Measurements from ENCODE around the gene ZNF718. TPM values are rescaled to one million over a fixed set of nuclear protein-coding genes. Genes with fewer than 3 reads are reported as not detected.
"Not testable (repeated sequence)": the region's sequence is repeated elsewhere in the genome, so short reads cannot be mapped to it uniquely, and the experiment has no call there.

Gene ZNF718
- 18.3 TPM for polyA plus RNA-seq (ENCODE audit: insufficient read length)
- long read RNA-seq, donor 1, partial matches to known transcripts = 14 of 17 reads
- long read RNA-seq, donor 1, other reads (novel, unspliced or antisense) = 0 of 17 reads
- long read RNA-seq, donor 2, partial matches to known transcripts = 0 of 1 reads
- long read RNA-seq, donor 2, other reads (novel, unspliced or antisense) = 0 of 1 reads
- long read RNA-seq, donor 3, partial matches to known transcripts = 0 of 4 reads
- long read RNA-seq, donor 3, other reads (novel, unspliced or antisense) = 0 of 4 reads
- long read RNA-seq, donor 4 = 0 reads
- long read RNA-seq, donor 5, partial matches to known transcripts = 5 of 8 reads
- long read RNA-seq, donor 5, other reads (novel, unspliced or antisense) = 0 of 8 reads
- long read RNA-seq, donor 6 = 0 reads
- long read RNA-seq, donor 7, partial matches to known transcripts = 0 of 13 reads
- long read RNA-seq, donor 7, other reads (novel, unspliced or antisense) = 13 of 13 reads
- long read RNA-seq, donor 8, partial matches to known transcripts = 0 of 1 reads
- long read RNA-seq, donor 8, other reads (novel, unspliced or antisense) = 0 of 1 reads

- peak; percentile 98 for DNase-seq
Observed at GRCh38 chr4:124275-125081, at the start of gene ZNF718. Gene ZNF718, plus strand, starts transcription at chr4:124501. Its CDS starts 170 bp downstream, at chr4:124671.

DNA sequence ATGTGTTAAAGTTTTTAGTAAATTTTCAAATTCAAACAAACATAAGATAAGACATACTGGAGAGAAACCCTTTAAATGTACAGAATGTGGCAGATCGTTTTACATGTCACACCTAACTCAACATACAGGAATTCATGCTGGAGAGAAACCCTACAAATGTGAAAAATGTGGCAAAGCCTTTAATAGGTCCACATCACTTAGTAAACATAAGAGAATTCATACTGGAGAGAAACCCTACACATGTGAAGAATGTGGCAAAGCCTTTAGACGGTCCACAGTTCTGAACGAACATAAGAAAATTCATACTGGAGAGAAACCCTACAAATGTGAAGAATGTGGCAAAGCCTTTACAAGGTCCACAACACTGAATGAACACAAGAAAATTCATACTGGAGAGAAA is 38.4 kb upstream of the ZNF718 start:
- DNase-seq = no peak

- DNase-seq = not testable (repeated sequence)
Observed at GRCh38 chr4:86559-87324, 37.6 kb upstream of the ZNF718 start.

DNA sequence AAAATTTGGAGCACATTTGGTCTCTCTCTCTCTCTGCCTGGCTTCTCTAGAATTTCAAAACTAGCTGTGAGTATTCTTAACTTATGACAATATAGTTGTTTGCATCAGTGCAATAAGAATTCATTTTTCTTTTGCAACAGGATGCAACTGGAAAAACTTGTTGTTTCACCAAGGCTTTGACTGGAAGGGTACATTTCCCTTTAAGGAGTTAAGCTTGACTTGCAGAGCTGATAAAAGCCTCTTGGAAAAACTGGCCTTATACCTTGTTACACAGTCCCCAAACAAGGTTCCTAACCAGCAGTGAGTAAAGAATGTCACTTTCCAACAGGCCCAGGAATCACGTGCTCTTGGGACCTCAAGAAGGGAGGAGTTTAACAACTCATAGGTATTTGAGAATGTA is 25.9 kb upstream of the ZNF718 start:
- DNase-seq = no peak

DNA sequence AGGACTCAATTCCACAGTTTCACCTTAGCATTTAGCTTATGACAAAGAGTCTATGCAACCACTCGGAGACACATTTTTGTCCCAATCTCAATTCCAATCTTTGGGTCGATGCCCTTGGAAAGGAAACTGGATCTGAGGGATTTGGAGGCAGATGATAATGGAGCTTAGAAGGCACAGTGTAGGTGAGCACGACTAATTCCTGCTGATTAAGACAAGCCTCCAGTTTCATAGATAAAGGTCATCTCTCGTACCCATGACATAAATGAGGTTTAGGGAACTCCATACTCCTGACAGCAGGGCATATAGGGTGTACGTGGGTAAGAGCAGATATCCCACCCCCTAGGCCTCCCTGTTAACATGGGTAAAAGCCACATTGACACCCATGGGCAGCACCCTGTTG is 24.4 kb upstream of the ZNF718 start:
- no peak for DNase-seq

GRCh38 chr4:107083-107443 is 17.2 kb upstream of the ZNF718 start:
- DNase-seq = no peak

- DNase-seq = peak; percentile 15
Observed at GRCh38 chr4:107444-108429, 16.6 kb upstream of the ZNF718 start.

GRCh38 chr4:112771-113170 is 11.5 kb upstream of the ZNF718 start:
- no peak for DNase-seq

DNA sequence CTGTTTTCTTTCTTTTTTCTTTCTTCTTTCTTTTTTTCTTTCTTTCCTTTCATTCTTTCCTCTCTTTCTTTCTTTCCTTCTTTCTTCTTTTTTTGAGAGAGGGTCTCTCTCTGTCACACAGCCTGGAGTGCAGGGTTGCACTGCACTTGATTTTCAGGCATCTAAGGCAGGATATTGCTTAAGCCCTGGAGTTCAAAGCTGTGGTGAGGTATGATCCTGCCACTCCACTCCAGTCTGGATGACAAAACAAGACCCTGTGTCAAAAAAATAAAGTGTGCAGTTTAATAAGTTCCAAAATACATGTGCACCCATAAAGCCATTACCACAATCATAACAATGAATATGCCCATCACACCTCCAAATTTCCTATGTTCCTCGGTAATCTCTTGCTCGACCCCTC is 10.6 kb upstream of the ZNF718 start:
- no peak for DNase-seq

DNA sequence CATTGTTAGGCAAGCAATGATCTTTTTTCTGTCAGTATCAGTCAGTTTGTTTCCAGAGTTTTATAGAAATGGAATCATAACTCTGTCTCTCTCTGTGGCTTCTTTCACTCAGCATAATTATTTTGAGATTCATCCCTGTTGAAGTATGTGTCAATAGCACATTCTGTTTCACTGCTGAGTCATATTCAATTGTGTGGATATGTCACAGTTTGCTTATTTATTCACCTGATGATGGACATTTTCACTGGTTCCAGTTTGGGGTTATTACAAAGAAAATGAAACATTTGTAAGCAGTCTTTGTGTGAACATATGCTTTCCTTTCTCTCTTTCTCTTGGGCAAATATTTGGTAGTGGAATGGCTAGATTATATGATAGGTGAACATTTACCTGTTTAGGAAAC is 10.2 kb upstream of the ZNF718 start:
- no peak for DNase-seq

DNA sequence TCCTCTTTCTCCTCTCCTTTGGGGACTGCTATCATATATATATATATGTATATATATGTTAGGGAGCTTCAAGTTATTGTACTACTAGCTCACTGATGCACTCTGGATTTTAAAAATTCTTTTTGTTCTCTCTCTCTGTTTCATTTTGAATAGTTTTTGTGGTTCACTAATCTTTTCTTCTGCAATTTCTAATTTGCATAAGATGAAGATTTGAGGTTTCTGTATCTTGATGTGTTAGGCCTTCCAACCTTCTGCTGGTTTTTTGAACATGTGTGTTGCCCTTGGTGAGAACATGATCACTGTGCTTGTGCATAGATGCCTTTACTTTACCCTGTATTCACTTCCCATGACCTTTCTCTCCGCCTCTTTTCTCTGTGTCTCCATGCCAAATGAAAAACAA is 7.8 kb upstream of the ZNF718 start:
- no peak for DNase-seq

DNA sequence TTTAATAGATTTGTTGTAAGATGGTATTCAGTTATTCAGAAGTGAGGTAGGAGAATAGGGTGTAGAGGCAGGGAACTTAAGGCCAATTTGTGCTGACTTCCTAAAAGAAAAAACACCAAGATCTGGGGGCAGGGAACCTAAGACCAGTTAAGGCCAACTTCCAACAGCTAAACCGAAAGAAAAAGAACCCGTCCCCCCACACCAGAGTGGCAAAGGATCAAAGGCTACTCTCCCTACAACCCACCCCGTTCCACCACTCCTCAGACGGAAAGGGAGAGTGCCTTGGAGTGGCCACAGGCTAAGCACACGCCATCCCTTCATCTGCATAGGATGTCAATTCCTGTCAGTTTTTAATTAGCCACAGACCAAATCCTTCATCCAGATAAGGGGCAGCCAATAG is 3.7 kb upstream of the ZNF718 start:
- no peak for DNase-seq

DNA sequence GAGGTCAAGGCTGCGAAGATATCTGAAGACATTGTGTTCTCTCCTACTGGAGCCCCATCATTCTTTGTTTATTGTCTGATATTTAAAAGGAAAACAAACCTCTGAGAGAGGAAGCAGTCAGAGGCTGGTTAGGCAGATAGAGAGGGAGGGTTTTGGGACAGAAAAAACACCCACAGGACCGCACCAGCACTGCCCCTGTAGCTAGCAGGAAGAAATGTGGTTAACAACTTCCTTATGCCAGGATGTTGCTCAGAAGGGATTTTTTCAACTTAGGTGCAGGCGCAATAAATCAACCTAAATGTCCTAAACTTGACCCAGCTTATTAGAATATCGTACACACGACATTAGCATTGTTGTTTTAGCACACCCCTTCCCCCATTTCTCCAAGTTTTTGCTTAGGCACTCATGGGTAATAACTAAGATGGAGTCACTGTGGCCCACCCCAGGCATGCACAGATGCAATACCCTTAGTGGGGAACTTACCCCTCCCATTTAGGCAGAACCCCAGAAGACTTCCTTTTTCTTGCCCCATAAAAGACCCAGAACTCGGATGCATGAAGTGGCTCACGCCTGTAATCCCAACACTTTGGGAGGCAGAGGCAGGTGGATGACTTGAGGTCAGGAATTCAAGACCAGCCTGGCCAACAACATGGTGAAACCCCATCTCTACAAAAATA is 2.8 kb upstream of the ZNF718 start:
- no peak for DNase-seq

GRCh38 chr4:123922-124274 is 403 bp upstream of the ZNF718 start:
- not testable (repeated sequence) for DNase-seq

GRCh38 chr4:125091-125771 is 930 bp downstream of the ZNF718 start:
- DNase-seq = peak; percentile 14

DNA sequence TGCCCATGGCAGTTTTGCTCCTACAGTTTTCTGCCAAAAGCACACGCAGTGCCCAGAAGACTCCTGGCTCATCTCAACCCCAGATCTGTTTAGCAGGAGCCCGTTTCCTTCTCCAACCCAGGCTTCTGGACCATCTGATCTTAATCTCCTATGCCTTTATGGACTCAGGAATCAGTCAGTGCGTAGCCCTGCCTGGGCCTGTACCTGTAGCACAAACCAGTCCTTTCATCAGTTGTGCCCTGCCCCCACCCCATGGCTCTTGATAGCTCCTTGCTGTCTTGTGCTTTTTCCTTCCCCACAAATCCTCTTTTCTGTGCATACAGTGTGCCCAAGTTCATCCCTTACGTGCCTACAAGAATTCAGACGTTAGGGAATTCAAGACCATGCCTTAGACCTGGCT is 1.5 kb downstream of the ZNF718 start:
- peak; percentile 3 for DNase-seq

DNA sequence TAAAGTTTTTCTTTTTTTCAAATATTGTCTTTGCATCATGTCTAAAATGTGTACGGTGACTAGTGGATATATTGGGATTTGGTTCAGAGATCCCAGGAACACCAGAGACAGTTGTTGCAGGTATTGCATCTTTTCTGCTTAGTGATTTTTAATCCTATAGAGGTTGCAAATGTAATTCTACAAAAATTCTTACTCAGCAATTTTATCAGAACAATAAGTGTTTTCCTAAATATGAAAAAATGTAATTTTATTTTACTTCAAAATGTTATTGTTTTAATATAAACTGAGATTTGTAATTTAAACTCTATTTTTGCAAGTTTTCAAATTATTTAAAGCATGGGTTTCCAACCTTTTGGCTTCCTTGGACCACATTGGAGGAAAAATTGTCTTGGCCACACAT is 8.2 kb downstream of the ZNF718 start:
- no peak for DNase-seq

DNA sequence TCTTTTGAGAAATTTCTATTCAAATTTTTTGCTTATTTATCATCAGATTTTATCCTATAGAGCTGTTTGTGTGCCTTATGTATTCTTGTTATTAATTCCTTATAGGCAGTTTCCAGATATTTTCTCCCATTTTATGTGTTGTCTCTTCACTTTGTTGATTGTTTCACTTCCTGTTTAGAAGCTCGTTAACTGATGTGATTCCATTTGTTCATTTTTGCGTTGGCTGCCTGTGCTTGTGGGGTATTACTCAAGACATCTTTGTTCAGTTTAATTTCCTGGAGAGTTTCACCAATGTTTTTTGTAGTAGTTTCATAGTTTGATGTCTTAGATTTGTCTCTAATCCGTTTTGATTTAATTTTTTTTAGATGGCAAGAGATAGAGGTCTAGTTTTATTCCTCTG is 14.6 kb downstream of the ZNF718 start:
- DNase-seq = no peak

DNA sequence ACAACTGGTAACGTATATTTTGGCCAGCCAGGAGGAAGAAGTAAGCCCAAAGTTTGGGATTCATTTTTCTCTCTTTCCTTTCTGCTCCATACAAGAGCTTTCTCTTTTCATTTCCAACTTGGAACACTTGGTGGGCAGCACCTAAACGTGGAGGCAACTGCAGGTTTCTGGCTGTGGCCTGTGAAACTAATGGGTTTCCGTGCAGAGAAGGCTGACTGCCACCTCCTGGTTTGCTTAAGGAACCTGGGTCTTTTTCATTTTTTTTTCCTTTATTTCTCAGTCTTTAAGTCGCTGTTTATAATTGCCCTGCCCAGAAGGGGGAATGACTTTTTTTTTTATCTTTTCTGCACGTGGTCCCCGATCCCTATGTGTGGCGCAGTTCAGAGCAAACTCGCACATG is 15.4 kb downstream of the ZNF718 start:
- DNase-seq = no peak

GRCh38 chr4:146621-147020 is 22.3 kb downstream of the ZNF718 start:
- DNase-seq = no peak

Data from left kidney (tissue), 8 donors.